ENCODE data around the gene CAMSAP1. TPM values are rescaled to one million over a fixed set of nuclear protein-coding genes. Genes with fewer than 3 reads are reported as not detected.

The CAMSAP1 gene
- total and polyA plus RNA-seq, 9 of the 15 experiments (the other 6 are each of a cell fraction or from before 2014, with no cell fraction given) = 1.5 to 28.8 (median 14.3) TPM

GRCh38 chr9:135816651-135816970 lies 90.7 kb downstream of the CAMSAP1 start:
- Histone ChIP-seq H3K9me3 (replicated peaks; ENCODE audit: control insufficient read depth, insufficient read depth, low read depth, low read length) (no peaks in the 10 kb centered on the region), H3K4me2 (ENCODE audit: insufficient read depth, low read length) (no peak overlapping the region), H2AFZ (ENCODE audit: low read depth, low read length) (no peak overlapping the region), H3K27ac (ENCODE audit: extremely low read depth, low read depth, low read length) (no peak overlapping the region), H3K79me2 (ENCODE audit: control insufficient read depth, insufficient read depth, low read length) (no peaks in the 10 kb centered on the region), H3K4me1 (replicated peaks in 1 of 2; ENCODE audit: control insufficient read depth in 2 of 2, insufficient read depth in 2 of 2, low read length in 2 of 2) (no peaks in the 10 kb centered on the region), H3K36me3 (ENCODE audit: control insufficient read depth, insufficient read depth, low read length) (peaks cover 93% of the 10 kb centered on the region; the same call in 2 of the 3 replicates), H3K27me3 (ENCODE audit: control insufficient read depth in 2 of 2, insufficient read depth in 2 of 2, low read length in 2 of 2) (no peaks in the 10 kb centered on the region), H3K4me3 (no peak overlapping the region), H3K9me1 (ENCODE audit: control insufficient read depth, insufficient read depth, low read length) (peaks cover 3% of the 10 kb centered on the region), H4K20me1 (replicated peaks; ENCODE audit: control insufficient read depth, insufficient read depth, low read length) (no peaks in the 10 kb centered on the region), H3K9ac (ENCODE audit: insufficient read depth in 1 of 2, low read depth in 2 of 2, low read length in 2 of 2) (no peak overlapping the region)
- 87% methylated on average over 10 of the region's 12 CpGs for WGBS (ENCODE audit: insufficient coverage, low coverage, missing lambda C conversion rate)
- ATAC-seq (no peak), DNase-seq (ENCODE audit: extremely low read depth in 1 of 4, low spot score in 3 of 4) (no peak), FAIRE-seq (no peak)
- in situ Hi-C loops (cut with MboI) = no loop called here
- no TSS peak for BruUV-seq (replicated peaks)
- ChIA-PET CTCF (ENCODE audit: low intra/inter-chr PET ratio) (no interaction called here), POLR2A (no interaction called here)
- intact Hi-C loops (cut with micrococcal nuclease) = no loop called here
- TF ChIP-seq ZNF274 (IDR thresholded peaks at IDR 0.05; ENCODE audit: borderline replicate concordance, low read depth, low read length) = no peak
- no peak for TF ChIP-seq RB1 (IDR thresholded peaks at IDR 0.05; ENCODE audit: low read depth)
- TF ChIP-seq DNMT1 (IDR thresholded peaks at IDR 0.05) = no peak
- no peak for TF ChIP-seq THRA (IDR thresholded peaks at IDR 0.05)
